AG04449 (cell line): ENCODE results near the gene RAD51D.

ENCODE experiments used
- CTCF ChIA-PET: fragments of 350-600 bp; formaldehyde crosslinking; extraction: SDS; loops from one replicate; lab custom pipeline; 2021; ENCODE audit warnings: antibody characterized with exemption; lab: Yijun Ruan, JAX
- POLR2A ChIA-PET: fragments of 400-600, 350-600 bp; formaldehyde crosslinking; extraction: SDS; loops from one replicate; lab custom pipeline; 2020; ENCODE audit warnings: antibody characterized with exemption, inconsistent platforms; lab: Yijun Ruan, JAX
- DNase-seq: peaks from one replicate; pipeline ENCODE4 v3.0.0-alpha.2; 2010; ENCODE audit warnings: low read depth, low spot score
- H3K4me3 ChIP-seq: 2 replicates; pipeline ENCODE4 v1.5.1; 2011; ENCODE audit warnings: low read depth, mild to moderate bottlenecking, control low read depth, low read length
- CTCF ChIP-seq: IDR thresholded peaks from one replicate; pipeline ENCODE4 v1.5.1; 2011; ENCODE audit warnings: mild to moderate bottlenecking, moderate library complexity, low read length, control low read depth, inconsistent platforms; ENCODE audit not compliant: insufficient read depth; ENCODE audit errors: missing control alignments

Gene RAD51D

GRCh38 chr17:35052241-35052610, 67.4 kb downstream of the RAD51D start:
- POLR2A ChIA-PET = no interaction called here
- no peak for DNase-seq
- TF ChIP-seq CTCF = no peak
- CTCF ChIA-PET = no interaction called here
- H3K4me3 ChIP-seq = no peak overlapping the region

- POLR2A ChIA-PET = no interaction called here
- no peak for TF ChIP-seq CTCF
- CTCF ChIA-PET = no interaction called here
- no peak overlapping the region for H3K4me3 ChIP-seq
- no peak for DNase-seq
Measured at GRCh38 chr17:35051579-35052240, 68.0 kb downstream of the RAD51D start.

- POLR2A ChIA-PET = no interaction called here
- H3K4me3 ChIP-seq = no peak overlapping the region
- DNase-seq = no peak
- CTCF ChIA-PET = no interaction called here
- TF ChIP-seq CTCF = no peak
Measured at GRCh38 chr17:35051183-35051578, 68.5 kb downstream of the RAD51D start.

- no peak for DNase-seq
- no peak for TF ChIP-seq CTCF
- ChIA-PET CTCF (interaction anchor here (0.7 to 1.1 kb wide), 3 partner anchors 39 to 629 kb away, joined by 3 read pairs; no protein-coding TSS in a partner anchor), POLR2A (no interaction called here)
- no peak overlapping the region for H3K4me3 ChIP-seq
Measured at GRCh38 chr17:35050170-35050569, 69.5 kb downstream of the RAD51D start.

- CTCF ChIA-PET = interaction anchor here (1.0 to 1.7 kb wide), 2 partner anchors 14 to 687 kb away, joined by 3 to 4 read pairs; no protein-coding TSS in a partner anchor
- POLR2A ChIA-PET = no interaction called here
- DNase-seq = no peak
- no peak overlapping the region for H3K4me3 ChIP-seq
- no peak for TF ChIP-seq CTCF
Measured at GRCh38 chr17:35048685-35049379, 70.8 kb downstream of the RAD51D start.

GRCh38 chr17:35046740-35047283, 72.8 kb downstream of the RAD51D start:
- no peak for DNase-seq
- CTCF ChIA-PET = interaction anchor here (0.9 kb wide), 1 partner anchor 15 kb away, joined by 3 read pairs; no protein-coding TSS in a partner anchor
- H3K4me3 ChIP-seq = no peak overlapping the region
- TF ChIP-seq CTCF = no peak
- POLR2A ChIA-PET = no interaction called here
